22Rv1 (cell line): Measurements from ENCODE around the gene CLN5.

Experiments
- ZFX ChIP-seq: fragments of 450-650 bp; IDR thresholded peaks from 2 replicates; pipeline ENCODE4 v1.6.1; 2017; ENCODE audit warnings: antibody characterized with exemption, borderline replicate concordance
- TF ChIP-seq, protein P1 (sequence below): fragments of 450-650 bp; IDR thresholded peaks from 2 replicates; pipeline ENCODE4 v1.5.1; 2017; ENCODE audit warnings: mild to moderate bottlenecking

GRCh38 chr13:76976490-76976889, 15.4 kb upstream of the CLN5 start:
- TF ChIP-seq, protein P1, sequence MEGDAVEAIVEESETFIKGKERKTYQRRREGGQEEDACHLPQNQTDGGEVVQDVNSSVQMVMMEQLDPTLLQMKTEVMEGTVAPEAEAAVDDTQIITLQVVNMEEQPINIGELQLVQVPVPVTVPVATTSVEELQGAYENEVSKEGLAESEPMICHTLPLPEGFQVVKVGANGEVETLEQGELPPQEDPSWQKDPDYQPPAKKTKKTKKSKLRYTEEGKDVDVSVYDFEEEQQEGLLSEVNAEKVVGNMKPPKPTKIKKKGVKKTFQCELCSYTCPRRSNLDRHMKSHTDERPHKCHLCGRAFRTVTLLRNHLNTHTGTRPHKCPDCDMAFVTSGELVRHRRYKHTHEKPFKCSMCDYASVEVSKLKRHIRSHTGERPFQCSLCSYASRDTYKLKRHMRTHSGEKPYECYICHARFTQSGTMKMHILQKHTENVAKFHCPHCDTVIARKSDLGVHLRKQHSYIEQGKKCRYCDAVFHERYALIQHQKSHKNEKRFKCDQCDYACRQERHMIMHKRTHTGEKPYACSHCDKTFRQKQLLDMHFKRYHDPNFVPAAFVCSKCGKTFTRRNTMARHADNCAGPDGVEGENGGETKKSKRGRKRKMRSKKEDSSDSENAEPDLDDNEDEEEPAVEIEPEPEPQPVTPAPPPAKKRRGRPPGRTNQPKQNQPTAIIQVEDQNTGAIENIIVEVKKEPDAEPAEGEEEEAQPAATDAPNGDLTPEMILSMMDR = no peak
- TF ChIP-seq ZFX = no peak
